NCI-H2227 (cell line): ENCODE data around the gene AGAP3.

Experiments used
- DNase-seq: peaks from one replicate; lab custom pipeline; 2025; ENCODE audit not compliant: unreplicated experiment; lab: John Stamatoyannopoulos, UW

AGAP3 gene

GRCh38 chr7:151057989-151058780 is 28.1 kb upstream of the AGAP3 start:
- DNase-seq: peak; percentile 100

- peak; percentile 42 for DNase-seq
Measured at GRCh38 chr7:151058781-151059366, 27.4 kb upstream of the AGAP3 start.

GRCh38 chr7:151059367-151060112 is 26.7 kb upstream of the AGAP3 start, which contains the start of gene SLC4A2:
TSS of gene SLC4A2 (plus strand) at chr7:151059589. CDS start at chr7:151061988, 2,399 bp downstream.
- peak; percentile 89 for DNase-seq

- DNase-seq: no peak
Measured at GRCh38 chr7:151060113-151060415, 26.2 kb upstream of the AGAP3 start.

GRCh38 chr7:151060416-151061212 is 25.7 kb upstream of the AGAP3 start:
- DNase-seq: peak; percentile 37

GRCh38 chr7:151061213-151062110 is 24.8 kb upstream of the AGAP3 start:
- DNase-seq: no peak

- no peak for DNase-seq
Measured at GRCh38 chr7:151062111-151062398, 24.2 kb upstream of the AGAP3 start.

GRCh38 chr7:151062399-151063211 is 23.7 kb upstream of the AGAP3 start:
- peak; percentile 75 for DNase-seq

GRCh38 chr7:151063212-151063561 is 23.1 kb upstream of the AGAP3 start:
- no peak for DNase-seq

- no peak for DNase-seq
Measured at GRCh38 chr7:151064454-151064853, 21.8 kb upstream of the AGAP3 start.

GRCh38 chr7:151064993-151065392 is 21.3 kb upstream of the AGAP3 start:
- DNase-seq: no peak

GRCh38 chr7:151065516-151065915 is 20.8 kb upstream of the AGAP3 start:
- no peak for DNase-seq

- DNase-seq: no peak
Measured at GRCh38 chr7:151066273-151066974, 19.9 kb upstream of the AGAP3 start.

- DNase-seq: no peak
Measured at GRCh38 chr7:151068069-151068773, 18.1 kb upstream of the AGAP3 start.

- no peak for DNase-seq
Measured at GRCh38 chr7:151069841-151070573, 16.3 kb upstream of the AGAP3 start.

- no peak for DNase-seq
Measured at GRCh38 chr7:151070574-151070960, 15.7 kb upstream of the AGAP3 start.

GRCh38 chr7:151071032-151071866 is 15.0 kb upstream of the AGAP3 start:
- DNase-seq: no peak
